GM21786 (cell line): ENCODE data around the gene AAK1.
"Not testable (repeated sequence)": the region's sequence is repeated elsewhere in the genome, so short reads cannot be mapped to it uniquely, and the experiment has no call there.

Source experiments
- ATAC-seq: cut with Tn5 transposase; IDR thresholded peaks from one replicate; pipeline ENCODE4 v1.9.1; 2021; ENCODE audit not compliant: unreplicated experiment

The AAK1 gene

DNA sequence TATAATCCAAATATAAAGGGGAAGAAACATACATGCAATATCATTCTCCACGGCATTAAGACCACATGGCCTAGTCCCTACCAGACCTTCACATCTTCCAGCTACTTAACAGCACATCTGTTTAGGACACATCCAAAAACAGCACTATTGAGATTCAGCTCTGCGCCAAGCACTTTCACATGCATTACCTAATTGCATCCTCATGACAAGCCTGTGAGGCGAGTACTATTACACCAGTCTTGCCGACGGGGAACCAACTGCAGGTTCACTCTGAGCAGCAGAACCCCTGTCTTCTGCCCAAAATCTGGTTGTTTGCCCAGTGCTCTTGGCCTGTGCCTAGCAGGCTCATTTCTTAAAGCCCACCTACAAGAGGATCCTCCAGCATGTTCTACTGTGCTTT is 66.7 kb downstream of the AAK1 start:
- ATAC-seq = no peak

DNA sequence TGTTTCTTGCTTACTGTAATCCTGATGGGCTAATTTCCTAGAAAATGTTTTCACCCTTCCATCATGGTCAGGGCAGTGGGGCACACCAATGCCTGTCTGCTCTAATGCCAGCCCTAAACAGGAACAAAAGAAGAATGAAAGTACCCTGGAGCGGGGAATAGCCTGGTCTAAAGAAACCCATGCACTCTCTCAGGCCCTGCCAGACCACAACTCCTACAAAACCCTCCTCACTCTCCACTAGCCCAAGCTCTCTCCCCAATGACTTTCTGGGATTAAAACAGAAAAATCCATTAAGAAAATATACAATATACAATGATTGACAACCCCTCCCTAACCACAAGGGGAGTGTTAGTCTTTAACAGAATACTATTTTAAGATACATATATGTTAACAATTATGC is 67.6 kb downstream of the AAK1 start:
- no peak for ATAC-seq

GRCh38 chr2:69575371-69575770 is 68.2 kb downstream of the AAK1 start:
- ATAC-seq = not testable (repeated sequence)

DNA sequence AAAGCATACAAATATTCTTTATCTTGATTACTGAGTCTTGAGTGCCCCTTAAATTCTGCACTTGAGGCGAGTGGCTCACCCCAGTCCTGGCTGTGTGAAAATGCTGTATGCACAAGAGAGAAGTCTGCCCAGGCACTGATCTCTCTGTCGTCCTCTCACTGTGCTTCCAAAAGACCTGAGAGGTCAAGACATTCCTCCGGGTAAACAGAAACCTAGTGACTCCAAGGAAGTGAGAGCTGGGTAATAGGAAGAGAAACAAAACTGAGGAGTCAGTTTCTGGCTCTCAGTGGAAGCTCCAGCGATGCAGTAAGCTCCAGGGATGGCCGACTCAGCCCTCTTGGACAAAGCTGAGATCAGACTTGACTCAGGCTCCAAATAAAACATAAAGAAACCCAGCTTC is 70.9 kb downstream of the AAK1 start:
- no peak for ATAC-seq

DNA sequence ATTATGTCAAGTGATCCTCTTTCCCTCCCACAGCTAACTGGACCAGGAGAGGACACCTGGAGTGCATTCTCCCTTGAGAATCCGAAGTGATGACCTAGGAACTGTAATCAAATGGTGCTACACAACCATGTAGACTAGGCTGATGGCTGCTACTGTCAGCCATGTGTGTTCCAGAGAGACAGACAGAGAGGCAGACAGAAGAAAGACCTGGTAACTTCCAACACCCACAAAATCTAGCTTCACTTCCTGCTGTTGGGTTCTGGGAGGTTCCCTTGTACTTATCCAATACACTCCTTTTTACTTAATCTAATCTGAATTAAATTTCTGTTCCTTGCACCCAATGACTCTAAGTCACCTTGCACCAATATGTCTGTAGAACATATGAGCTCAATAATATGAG is 72.3 kb downstream of the AAK1 start:
- no peak for ATAC-seq

GRCh38 chr2:69570474-69570873 is 73.1 kb downstream of the AAK1 start:
- ATAC-seq = no peak

GRCh38 chr2:69567909-69568300 is 75.6 kb downstream of the AAK1 start:
- ATAC-seq = no peak

GRCh38 chr2:69567157-69567908 is 76.2 kb downstream of the AAK1 start:
- ATAC-seq = no peak

DNA sequence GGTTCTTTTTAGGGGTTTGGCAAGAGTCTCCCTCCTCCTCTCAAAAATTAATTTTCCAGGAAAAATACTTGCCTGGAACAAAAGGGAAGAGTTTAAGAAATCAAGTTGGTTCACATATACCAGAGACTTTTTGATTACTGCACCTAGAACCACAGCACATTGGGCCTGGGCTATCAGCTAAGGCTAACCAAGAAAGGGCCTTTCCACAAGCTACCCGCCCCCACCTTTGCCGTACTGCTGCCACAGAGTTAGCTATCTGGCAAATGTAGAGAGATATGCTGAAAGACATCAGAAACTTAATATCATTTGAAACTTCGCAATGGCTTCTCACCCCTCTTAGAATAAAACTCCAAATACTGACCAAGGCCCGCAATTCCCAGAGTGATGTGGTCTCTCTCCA is 76.9 kb downstream of the AAK1 start:
- no peak for ATAC-seq

GRCh38 chr2:69565431-69565839 is 78.1 kb downstream of the AAK1 start:
- ATAC-seq = peak; percentile 67

DNA sequence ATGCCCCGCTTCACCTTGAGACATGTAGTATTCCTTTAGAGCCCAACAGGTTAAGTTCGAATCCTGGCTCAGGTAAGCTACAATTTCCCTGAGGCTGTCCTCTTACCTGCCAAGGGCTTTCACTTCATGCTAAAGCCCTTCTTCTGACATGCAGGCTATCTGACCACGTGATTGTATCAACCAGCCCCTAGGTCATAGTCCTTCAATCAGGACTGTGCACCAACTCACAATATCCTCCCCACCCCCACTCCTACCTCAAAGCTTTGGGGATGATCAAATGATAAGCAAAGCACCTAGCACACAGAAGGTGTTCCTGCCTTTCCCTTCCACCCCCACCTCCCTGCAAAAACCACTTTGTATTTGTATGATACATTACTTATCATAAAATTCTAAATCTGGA is 78.9 kb downstream of the AAK1 start:
- ATAC-seq = no peak

DNA sequence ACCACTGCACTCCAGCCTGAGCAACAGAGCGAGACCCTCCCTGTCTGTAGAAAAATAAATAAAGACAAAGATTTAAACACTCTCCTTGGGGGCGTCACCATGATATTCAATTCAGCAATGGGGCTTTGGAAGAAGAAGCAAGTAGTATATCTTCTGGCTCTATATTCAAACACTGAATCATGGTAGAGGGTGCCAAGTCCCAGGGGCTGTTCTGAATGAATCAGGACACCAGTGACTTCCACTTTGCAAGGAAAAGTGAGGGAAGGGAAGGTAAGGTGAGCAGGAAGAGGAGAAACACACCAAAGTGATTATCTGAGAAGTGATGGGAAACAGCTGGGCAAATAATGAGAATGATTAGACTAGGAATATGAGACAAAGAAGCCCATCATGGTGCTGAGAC is 80.5 kb downstream of the AAK1 start:
- no peak for ATAC-seq

- ATAC-seq = no peak
Observed at GRCh38 chr2:69561101-69561500, 82.4 kb downstream of the AAK1 start.

- ATAC-seq = no peak
Observed at GRCh38 chr2:69560147-69560482, 83.4 kb downstream of the AAK1 start.

DNA sequence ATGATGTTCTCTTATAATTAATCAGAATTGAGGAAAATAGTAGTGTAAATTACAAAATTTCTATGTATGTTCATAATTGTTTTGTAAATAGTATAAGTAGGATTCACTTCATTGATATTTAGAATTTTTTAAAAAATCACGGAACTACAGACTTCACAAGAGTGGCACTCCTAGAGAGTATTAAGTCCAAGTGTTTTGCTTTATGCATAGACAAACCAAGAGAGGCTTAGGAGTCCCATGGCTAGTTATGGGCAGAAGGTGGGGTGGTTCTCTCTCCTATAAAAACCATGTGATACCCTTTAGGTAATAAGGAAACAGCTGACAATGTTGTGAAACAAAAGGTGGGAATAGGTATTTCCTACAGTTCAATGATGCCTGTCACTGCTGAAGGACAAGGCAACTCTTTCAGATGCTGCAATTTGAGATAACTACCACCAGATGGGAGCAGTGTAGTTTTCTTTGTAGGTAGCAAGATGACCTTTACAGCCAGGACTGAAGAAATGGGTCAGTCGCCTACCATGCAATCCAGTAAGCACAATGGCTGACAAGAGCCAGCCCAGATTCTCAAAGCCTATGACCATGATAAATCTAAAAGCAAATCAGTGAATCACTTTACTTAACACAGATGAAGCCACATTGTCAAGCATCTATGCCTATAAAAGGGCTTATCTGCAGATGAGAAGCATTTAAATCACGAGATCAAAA is 83.9 kb downstream of the AAK1 start:
- no peak for ATAC-seq

- ATAC-seq = no peak
Observed at GRCh38 chr2:69556008-69556407, 87.5 kb downstream of the AAK1 start.

DNA sequence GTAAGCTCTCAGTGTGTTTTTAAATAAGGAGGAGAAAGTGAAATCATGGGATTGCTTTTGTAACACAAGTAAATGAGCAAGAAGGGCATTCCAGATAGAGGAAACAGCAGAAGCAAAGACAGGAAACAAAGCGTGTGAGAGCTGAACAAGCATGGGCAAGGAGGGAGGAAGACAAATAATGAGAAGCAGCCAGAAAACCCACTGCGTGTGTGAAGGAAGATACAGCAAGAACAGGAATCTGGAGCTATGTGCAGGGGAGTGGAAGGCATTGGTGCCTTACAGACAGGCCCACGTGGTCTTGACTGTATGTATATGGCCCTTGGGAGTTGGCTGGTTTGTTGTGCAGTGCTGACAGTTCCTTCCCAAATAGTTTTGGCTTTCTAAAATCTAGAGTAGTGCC is 88.6 kb downstream of the AAK1 start:
- no peak for ATAC-seq

DNA sequence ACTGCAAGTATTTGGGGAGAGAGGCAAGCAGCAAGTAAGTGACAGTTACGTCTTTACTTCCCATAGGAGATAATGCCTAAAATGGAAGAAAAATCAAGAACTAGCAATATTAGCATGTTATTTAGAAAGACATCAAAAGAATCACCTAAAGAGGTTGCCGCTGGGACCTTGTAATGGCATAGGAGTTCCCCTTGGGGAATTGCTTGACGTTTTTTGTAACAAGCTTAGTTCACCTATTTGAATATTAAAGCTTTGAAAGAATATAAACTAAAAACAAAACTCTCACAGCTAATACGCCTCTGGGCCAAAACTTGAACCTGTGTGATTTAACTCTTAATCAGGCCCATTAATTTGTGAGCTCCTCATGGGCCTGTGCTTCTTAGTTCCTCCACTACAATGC is 89.0 kb downstream of the AAK1 start:
- ATAC-seq = no peak

DNA sequence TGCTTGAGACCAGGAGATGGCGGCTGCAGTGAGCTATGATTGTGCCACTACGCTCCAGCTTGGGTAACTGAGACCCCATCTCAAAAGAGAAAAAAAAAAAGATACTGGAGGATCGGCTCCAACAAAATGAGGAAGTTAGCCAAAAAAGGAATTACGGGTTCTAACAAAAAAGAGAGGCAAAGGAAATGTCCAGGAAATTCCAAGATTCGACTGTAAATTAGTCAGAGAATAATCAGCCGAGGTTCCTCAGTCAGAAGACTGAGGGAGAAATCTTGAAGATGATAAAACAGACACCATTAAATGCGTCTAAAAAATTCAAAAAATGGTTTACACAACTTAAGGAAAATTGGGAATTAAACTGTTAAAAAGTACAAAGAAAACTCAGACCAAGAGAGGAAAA is 89.5 kb downstream of the AAK1 start:
- ATAC-seq = no peak

DNA sequence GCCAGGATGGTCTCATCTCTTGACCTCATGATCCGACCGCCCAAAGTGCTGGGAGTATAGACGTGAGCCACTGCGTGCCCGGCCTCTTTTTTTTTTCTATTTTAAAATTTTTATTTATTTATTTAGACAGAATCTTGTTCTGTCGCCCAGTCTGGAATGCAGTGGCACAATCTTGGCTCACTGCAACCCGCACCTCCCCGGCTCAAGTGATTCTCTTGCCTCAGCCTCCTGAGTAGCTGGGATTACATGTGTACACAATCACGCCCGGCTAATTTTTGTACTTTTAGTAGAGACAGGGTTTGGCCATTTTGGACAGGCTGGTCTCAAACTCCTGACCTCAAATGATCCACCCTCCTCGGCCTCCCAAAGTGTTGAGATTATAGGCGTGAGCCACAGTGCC is 93.0 kb downstream of the AAK1 start:
- ATAC-seq = not testable (repeated sequence)

DNA sequence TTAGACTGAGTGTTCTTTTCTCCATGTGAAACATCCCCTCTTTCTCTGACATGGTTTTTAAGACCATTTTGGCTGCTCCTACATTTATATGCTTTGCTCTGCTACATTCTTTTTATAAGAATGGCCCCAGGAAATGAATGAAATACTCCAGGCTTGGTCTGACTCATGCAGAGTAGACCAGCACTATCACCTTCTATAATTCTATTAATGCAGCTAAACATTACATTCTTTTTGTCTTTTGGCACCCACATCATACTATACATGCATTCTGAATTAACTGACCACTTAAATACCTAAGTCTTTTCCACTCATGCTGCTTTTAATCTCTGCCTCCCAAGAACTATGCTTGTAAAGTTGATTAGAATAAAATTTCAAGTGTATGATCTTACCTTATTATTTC is 94.1 kb downstream of the AAK1 start:
- ATAC-seq = no peak

DNA sequence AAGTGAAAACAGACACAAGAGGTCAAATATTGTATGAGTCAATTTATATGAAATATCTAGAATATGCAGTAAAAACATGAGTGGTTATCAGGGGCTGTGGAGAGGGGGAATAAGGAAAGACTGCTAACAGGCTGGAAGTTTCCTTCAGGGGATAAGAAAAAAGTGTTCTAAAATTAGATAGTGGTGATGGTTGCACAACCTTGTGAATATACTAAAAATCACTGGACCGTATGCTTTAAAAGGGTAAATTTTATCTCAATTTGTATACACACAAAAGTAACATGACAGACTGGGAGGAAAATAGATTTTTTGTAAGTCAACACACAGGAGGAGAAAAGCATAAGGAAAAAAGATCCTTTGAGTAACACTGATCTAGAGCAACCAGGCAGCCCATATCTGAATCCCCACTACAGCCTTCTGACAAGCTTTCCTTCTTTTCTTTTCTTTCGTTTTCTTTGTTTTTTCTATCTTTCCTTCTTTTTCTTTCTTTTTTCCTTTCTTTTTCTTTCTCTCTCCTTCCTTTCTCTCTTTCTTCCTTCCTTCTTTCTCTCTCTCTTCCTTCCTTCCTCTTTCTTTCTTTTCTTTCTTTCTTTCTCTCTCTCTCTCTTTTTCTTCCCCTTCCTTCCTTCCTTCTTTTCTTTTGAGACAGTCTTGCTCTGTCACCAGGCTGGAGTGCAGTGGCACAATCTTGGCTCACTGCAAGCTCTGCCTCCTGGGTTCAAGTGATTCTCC is 95.4 kb downstream of the AAK1 start:
- ATAC-seq = no peak
